Type B pancreatic cell (in vitro differentiated cells): Measurements from ENCODE around the gene LIMK1. TPM values are rescaled to one million over a fixed set of nuclear protein-coding genes. Genes with fewer than 3 reads are reported as not detected.

Source experiments
- DNase-seq: peaks from one replicate; pipeline ENCODE4 v3.0.0; 2021; ENCODE audit warnings: mixed read lengths; ENCODE audit not compliant: unreplicated experiment; ENCODE audit errors: extremely low spot score
- H3K27ac Mint-ChIP-seq: 2 replicates; pipeline ENCODE4 v1.8.0; 2021; ENCODE audit warnings: mild to moderate bottlenecking, mixed read lengths
- H3K27me3 Mint-ChIP-seq: 2 replicates; pipeline ENCODE4 v1.8.0; 2021; ENCODE audit warnings: mixed read lengths
- H3K36me3 Mint-ChIP-seq: 2 replicates; pipeline ENCODE4 v1.8.0; 2021; ENCODE audit warnings: mixed read lengths
- H3K4me1 Mint-ChIP-seq: one replicate; pipeline ENCODE4 v1.8.0; 2021; ENCODE audit warnings: mixed read lengths; ENCODE audit not compliant: unreplicated experiment
- H3K4me3 Mint-ChIP-seq: 2 replicates; pipeline ENCODE4 v1.8.0; 2021; ENCODE audit warnings: mild to moderate bottlenecking, mixed read lengths
- H3K9me3 Mint-ChIP-seq: 2 replicates; pipeline ENCODE4 v1.8.0; 2021; ENCODE audit warnings: mixed read lengths
- CTCF ChIP-seq: fragments of 200-600 bp; sonication (generic); conservative IDR thresholded peaks from 2 replicates; pipeline ENCODE4 v1.5.0; 2021; ENCODE audit warnings: antibody characterized with exemption, mild to moderate bottlenecking
- long read RNA-seq: library from polyadenylated mRNA; unstranded; transcript quantifications from one replicate; pipeline ENCODE4 v2.0.0, GENCODE V29; 2020
- total RNA-seq: library from RNA; stranded (reverse); gene quantifications from 2 replicates; pipeline ENCODE4 v1.2.1, GENCODE V29; 2021; ENCODE audit warnings: low replicate concordance

The LIMK1 gene
- 34.6 and 46.6 TPM in 2 replicates for total RNA-seq
- long read RNA-seq, partial matches to known transcripts, result 1 of 1 reads
- long read RNA-seq, other reads (novel, unspliced or antisense), result 0 of 1 reads

GRCh38 chr7:74083117-74083876, at the start of gene LIMK1:
Gene LIMK1, plus strand, starts transcription at chr7:74083804. Its CDS starts 187 bp downstream, at chr7:74083991.
- Mint-ChIP-seq H3K36me3 (no peaks in the 10 kb centered on the region), H3K9me3 (no peaks in the 10 kb centered on the region), H3K27ac (peak within 1 kb of the TSS; percentile 67), H3K4me1 (peaks cover 8% of the 10 kb centered on the region), H3K27me3 (no peaks in the 10 kb centered on the region), H3K4me3 (peak within 1 kb of the TSS; percentile 87)
- DNase-seq, result peak; percentile 88
- TF ChIP-seq CTCF, result no peak

GRCh38 chr7:74037609-74038008, 46.0 kb upstream of the LIMK1 start:
- Mint-ChIP-seq H3K4me3 (no peak overlapping the region), H3K9me3 (no peaks in the 10 kb centered on the region), H3K36me3 (no peaks in the 10 kb centered on the region), H3K27ac (no peak overlapping the region), H3K27me3 (no peaks in the 10 kb centered on the region), H3K4me1 (peaks cover 30% of the 10 kb centered on the region)
- TF ChIP-seq CTCF, result no peak
- no peak for DNase-seq

- peaks cover 31% of the 10 kb centered on the region for H3K4me1 Mint-ChIP-seq
- no peak overlapping the region for H3K4me3 Mint-ChIP-seq
- no peak for TF ChIP-seq CTCF
- no peaks in the 10 kb centered on the region for H3K27me3 Mint-ChIP-seq
- H3K36me3 Mint-ChIP-seq, result no peaks in the 10 kb centered on the region
- no peak overlapping the region for H3K27ac Mint-ChIP-seq
- no peaks in the 10 kb centered on the region for H3K9me3 Mint-ChIP-seq
- no peak for DNase-seq
Observed at GRCh38 chr7:74038194-74038961, 45.2 kb upstream of the LIMK1 start.

GRCh38 chr7:74039337-74039736, 44.3 kb upstream of the LIMK1 start:
- H3K36me3 Mint-ChIP-seq, result no peaks in the 10 kb centered on the region
- peaks cover 30% of the 10 kb centered on the region for H3K4me1 Mint-ChIP-seq
- H3K9me3 Mint-ChIP-seq, result no peaks in the 10 kb centered on the region
- no peak for DNase-seq
- TF ChIP-seq CTCF, result no peak
- H3K27me3 Mint-ChIP-seq, result no peaks in the 10 kb centered on the region
- H3K4me3 Mint-ChIP-seq, result no peak overlapping the region
- no peak overlapping the region for H3K27ac Mint-ChIP-seq

- no peaks in the 10 kb centered on the region for H3K27me3 Mint-ChIP-seq
- no peaks in the 10 kb centered on the region for H3K9me3 Mint-ChIP-seq
- TF ChIP-seq CTCF, result no peak
- peaks cover 25% of the 10 kb centered on the region for H3K4me1 Mint-ChIP-seq
- H3K36me3 Mint-ChIP-seq, result no peaks in the 10 kb centered on the region
- peak overlapping the region; percentile 42 for H3K4me3 Mint-ChIP-seq
- H3K27ac Mint-ChIP-seq, result no peak overlapping the region
- no peak for DNase-seq
Observed at GRCh38 chr7:74040101-74040790, 43.4 kb upstream of the LIMK1 start.
